Stimulated activated CD8-positive, alpha-beta memory T cell treated with anti-CD3 and anti-CD28 coated beads, Interleukin-7, amount 100 ng/mL, for 1 hour (primary cell): ENCODE measurements around the gene PPARG.
"Not testable (repeated sequence)": the region's sequence is repeated elsewhere in the genome, so short reads cannot be mapped to it uniquely, and the experiment has no call there.

Experiments used
- DNase-seq, 2 donors: peaks; one replicate each; pipeline ENCODE4 v3.0.0-alpha.2; 2020; ENCODE audit warnings: low read depth in 2 of 2

Gene PPARG

GRCh38 chr3:12458901-12459300 lies 170.0 kb downstream of the PPARG start:
- DNase-seq = no peak

GRCh38 chr3:12460127-12460526 lies 171.3 kb downstream of the PPARG start:
- no peak for DNase-seq

GRCh38 chr3:12461097-12461649 lies 172.3 kb downstream of the PPARG start:
- no peak for DNase-seq

GRCh38 chr3:12462159-12462947 lies 173.5 kb downstream of the PPARG start:
- no peak for DNase-seq

- no peak for DNase-seq
Measured at GRCh38 chr3:12463686-12464085, 174.8 kb downstream of the PPARG start.

- no peak for DNase-seq
Measured at GRCh38 chr3:12464181-12464580, 175.3 kb downstream of the PPARG start.

- DNase-seq = no peak
Measured at GRCh38 chr3:12465151-12465835, 176.4 kb downstream of the PPARG start.

GRCh38 chr3:12465836-12466225 lies 177.0 kb downstream of the PPARG start:
- DNase-seq = no peak

- DNase-seq = no peak
Measured at GRCh38 chr3:12467746-12468145, 178.9 kb downstream of the PPARG start.

- no peak for DNase-seq
Measured at GRCh38 chr3:12468276-12468675, 179.4 kb downstream of the PPARG start.

GRCh38 chr3:12468757-12469156 lies 179.9 kb downstream of the PPARG start:
- DNase-seq = no peak

GRCh38 chr3:12469222-12469621 lies 180.4 kb downstream of the PPARG start:
- not testable (repeated sequence) for DNase-seq

GRCh38 chr3:12470111-12470510 lies 181.2 kb downstream of the PPARG start:
- no peak for DNase-seq

GRCh38 chr3:12470680-12471079 lies 181.8 kb downstream of the PPARG start:
- no peak for DNase-seq

GRCh38 chr3:12471241-12471640 lies 182.4 kb downstream of the PPARG start:
- DNase-seq = no peak

- DNase-seq = no peak
Measured at GRCh38 chr3:12472000-12472610, 183.2 kb downstream of the PPARG start.

GRCh38 chr3:12472796-12473195 lies 183.9 kb downstream of the PPARG start:
- DNase-seq = no peak

- no peak for DNase-seq
Measured at GRCh38 chr3:12473511-12473910, 184.6 kb downstream of the PPARG start.

GRCh38 chr3:12476238-12476897 lies 187.5 kb downstream of the PPARG start:
- DNase-seq = no peak

GRCh38 chr3:12477256-12477655 lies 188.4 kb downstream of the PPARG start:
- DNase-seq = no peak

- DNase-seq = no peak
Measured at GRCh38 chr3:12478326-12478725, 189.5 kb downstream of the PPARG start.

GRCh38 chr3:12479198-12479597 lies 190.3 kb downstream of the PPARG start:
- DNase-seq = not testable (repeated sequence)
